IMR-90 (cell line): ENCODE measurements around the gene CYB5R4. TPM values are rescaled to one million over a fixed set of nuclear protein-coding genes. Genes with fewer than 3 reads are reported as not detected.

Experiments used
- ATAC-seq: fragments of 200-7000 bp; cut with Tn5 transposase; 2 replicates; pipeline ENCODE4 v1.9.1; 2020; ENCODE audit warnings: low read depth, mild to moderate bottlenecking, moderate library complexity
- BruUV-seq: library from RNA; stranded (reverse); fragments of 400-500 nt; replicated peaks from 2 replicates; lab custom pipeline; 2021; lab: Mats Ljungman, UMichigan
- CTCF ChIA-PET: fragments of 300-600 bp; formaldehyde crosslinking; extraction: SDS; loops from one replicate; lab custom pipeline; 2021; ENCODE audit warnings: antibody characterized with exemption; lab: Yijun Ruan, JAX
- POLR2A ChIA-PET: fragments of 300-600 bp; sonication (Branson Sonifier 250); formaldehyde crosslinking; loops from one replicate; lab custom pipeline; 2022; ENCODE audit warnings: antibody characterized with exemption; ENCODE audit not compliant: unreplicated experiment; lab: Charles Lee
- DNase-seq: peaks from one replicate; pipeline ENCODE4 v3.0.0; 2013
- H2AFZ ChIP-seq: replicated peaks from 2 replicates; pipeline ENCODE3; 2013; ENCODE audit warnings: low read length, mild to moderate bottlenecking; ENCODE audit not compliant: poor library complexity
- H2AK5ac ChIP-seq: 2 replicates; pipeline ENCODE4 v1.6.1; 2013; ENCODE audit warnings: low read depth, low read length, inconsistent platforms
- H2AK9ac ChIP-seq: replicated peaks from 2 replicates; pipeline ENCODE3; 2013; ENCODE audit warnings: mild to moderate bottlenecking, low read depth, low read length, moderate library complexity; ENCODE audit not compliant: poor library complexity
- H2BK120ac ChIP-seq: 2 replicates; pipeline ENCODE4 v1.6.1; 2013; ENCODE audit warnings: low read depth, low read length, inconsistent platforms
- H2BK15ac ChIP-seq: 3 replicates; pipeline ENCODE4 v1.6.1; 2013; ENCODE audit warnings: low read depth, low read length, inconsistent platforms
- H2BK20ac ChIP-seq: 2 replicates; pipeline ENCODE4 v1.6.1; 2013; ENCODE audit warnings: low read depth, mild to moderate bottlenecking, inconsistent platforms, low read length, moderate library complexity
- H2BK5ac ChIP-seq: 2 replicates; pipeline ENCODE4 v1.6.1; 2013; ENCODE audit warnings: mild to moderate bottlenecking, low read depth, low read length, inconsistent platforms; ENCODE audit not compliant: poor library complexity, severe bottlenecking
- H3K14ac ChIP-seq: replicated peaks from 2 replicates; pipeline ENCODE4 v1.6.1; 2013; ENCODE audit warnings: low read depth, low read length, inconsistent platforms
- H3K18ac ChIP-seq: 2 replicates; pipeline ENCODE4 v1.6.1; 2013; ENCODE audit warnings: low read depth, low read length, control low read depth
- H3K23ac ChIP-seq: 2 replicates; pipeline ENCODE4 v1.6.1; 2013; ENCODE audit warnings: low read depth, low read length, inconsistent platforms
- H3K27ac ChIP-seq: 2 replicates; pipeline ENCODE4 v1.5.1; 2013; ENCODE audit warnings: mild to moderate bottlenecking, control low read depth, low read length; ENCODE audit not compliant: insufficient read depth
- H3K27me3 ChIP-seq: 2 replicates; pipeline ENCODE4 v1.6.1; 2013; ENCODE audit warnings: low read length; ENCODE audit not compliant: control insufficient read depth, insufficient read depth
- H3K36me3 ChIP-seq: 2 replicates; pipeline ENCODE4 v1.6.1; 2013; ENCODE audit warnings: low read length, mixed read lengths; ENCODE audit not compliant: control insufficient read depth, insufficient read depth
- H3K4ac ChIP-seq: 2 replicates; pipeline ENCODE4 v1.6.1; 2013; ENCODE audit warnings: low read depth, low read length, inconsistent platforms
- H3K4me1 ChIP-seq: 2 replicates; pipeline ENCODE4 v1.6.1; 2013; ENCODE audit warnings: low read length, mixed read lengths; ENCODE audit not compliant: control insufficient read depth, insufficient read depth
- H3K4me2 ChIP-seq: 2 replicates; pipeline ENCODE4 v1.6.1; 2013; ENCODE audit warnings: low read depth, mild to moderate bottlenecking, control low read depth, low read length, moderate library complexity
- H3K4me3 ChIP-seq: 2 replicates; pipeline ENCODE4 v1.5.1; 2013; ENCODE audit warnings: low read depth, mild to moderate bottlenecking, control low read depth, low read length, moderate library complexity; ENCODE audit not compliant: insufficient read depth
- H3K56ac ChIP-seq: 2 replicates; pipeline ENCODE4 v1.6.1; 2013; ENCODE audit warnings: low read length, inconsistent platforms; ENCODE audit not compliant: insufficient read depth; ENCODE audit errors: extremely low read depth
- H3K79me1 ChIP-seq, 2 experiments: 2 replicates each; pipeline ENCODE4 v1.6.1; 2013; ENCODE audit warnings: low read length in 2 of 2, inconsistent platforms in 1 of 2, low read depth in 1 of 2
- H3K9ac ChIP-seq: 2 replicates; pipeline ENCODE4 v1.6.1; 2013; ENCODE audit warnings: low read depth, low read length, control low read depth
- H3K9me1 ChIP-seq: 2 replicates; pipeline ENCODE4 v1.6.1; 2013; ENCODE audit warnings: low read length, inconsistent platforms; ENCODE audit not compliant: insufficient read depth
- H3K9me3 ChIP-seq: 2 replicates; pipeline ENCODE4 v1.6.1; 2013; ENCODE audit warnings: low read length; ENCODE audit not compliant: control insufficient read depth, insufficient read depth
- H4K20me1 ChIP-seq: 2 replicates; pipeline ENCODE4 v1.6.1; 2013; ENCODE audit warnings: low read length, inconsistent platforms; ENCODE audit not compliant: insufficient read depth
- H4K5ac ChIP-seq: 2 replicates; pipeline ENCODE4 v1.6.1; 2013; ENCODE audit warnings: mild to moderate bottlenecking, low read depth, low read length, control low read depth
- H4K8ac ChIP-seq, 2 experiments: 2 replicates each; pipeline ENCODE4 v1.6.1; 2013; ENCODE audit warnings: low read depth in 2 of 2, low read length in 2 of 2, control low read depth in 1 of 2, inconsistent platforms in 1 of 2
- H4K91ac ChIP-seq: 2 replicates; pipeline ENCODE4 v1.6.1; 2013; ENCODE audit warnings: low read depth, low read length, inconsistent platforms; ENCODE audit not compliant: insufficient read depth
- CHD1 ChIP-seq: IDR thresholded peaks from 2 replicates; pipeline ENCODE4 v1.6.1; 2012; ENCODE audit warnings: low read depth, low read length, improper control_type of control experiment
- MXI1 ChIP-seq: IDR thresholded peaks from 2 replicates; pipeline ENCODE4 v1.6.1; 2012; ENCODE audit warnings: low read depth, mild to moderate bottlenecking, low read length, moderate library complexity, borderline replicate concordance
- dilution Hi-C: fragments of 300-500 bp; cut with HindIII; formaldehyde crosslinking; loops from one replicate; pipeline ENCODE4 v1.14.3; 2018; ENCODE audit warnings: low sequenced_read_pairs; ENCODE audit not compliant: unreplicated experiment
- in situ Hi-C: fragments of 300-500 bp; cut with MboI; formaldehyde crosslinking; loops from 3 replicates; pipeline ENCODE4 v1.14.3; 2019; ENCODE audit warnings: low sequenced_read_pairs, inconsistent platforms, mixed read lengths
- intact Hi-C: fragments of 100-400 bp; cut with micrococcal nuclease; formaldehyde crosslinking; loops from 2 replicates; pipeline ENCODE4 v1.10.0; 2022
- polyA plus RNA-seq, 3 experiments: library from polyadenylated mRNA; depleted of rRNA; stranded (reverse); fragments of >200 nt; gene quantifications; 2 replicates each; pipeline ENCODE4 v1.2.3, GENCODE V29; 2012; ENCODE audit warnings: low replicate concordance in 1 of 3
- total RNA-seq: library from RNA; depleted of rRNA; stranded (reverse); fragments of >200 nt; gene quantifications from 2 replicates; pipeline ENCODE4 v1.2.3, GENCODE V29; 2012

CYB5R4 gene
- total and polyA plus RNA-seq, 2 of the 4 experiments (the other 2 are of a cell fraction) = 3.2 to 6.1 TPM

DNA sequence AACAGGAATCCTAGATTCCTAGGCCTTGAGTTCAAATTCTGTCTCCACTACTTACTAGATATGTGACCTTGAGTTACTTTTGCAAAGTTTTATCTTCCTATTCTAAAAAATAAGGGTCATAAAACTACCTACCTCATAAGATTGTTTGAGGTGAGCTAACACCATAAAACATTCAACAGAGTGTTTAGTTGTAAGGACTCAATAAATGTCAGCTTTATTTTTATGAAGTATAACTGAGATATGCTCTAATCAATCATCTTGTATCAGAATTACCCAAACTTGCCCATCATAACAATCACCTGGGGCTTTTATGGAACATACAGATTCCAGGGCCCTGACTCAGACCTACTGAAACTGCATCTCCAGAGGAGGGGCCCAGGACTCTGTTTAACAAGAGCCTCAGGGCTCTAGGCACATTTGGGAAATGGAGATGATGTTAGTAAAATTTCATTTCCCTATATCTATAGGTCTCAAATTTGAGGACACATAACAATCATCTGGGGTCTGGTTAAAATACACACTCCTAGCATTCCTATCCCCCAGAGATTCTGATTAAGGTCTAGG is 138.6 kb downstream of the CYB5R4 start:
- CTCF ChIA-PET = no interaction called here
- no peak for ATAC-seq
- no peak for DNase-seq

More for the DNA sequence above, 138.6 kb downstream of the CYB5R4 start:
- BruUV-seq = no TSS peak
- H3K14ac ChIP-seq = no peak overlapping the region
- dilution Hi-C loops = no loop called here
- H3K36me3 ChIP-seq = no peaks in the 10 kb centered on the region
- no peak overlapping the region for H2BK20ac ChIP-seq
- no peak overlapping the region for H3K4ac ChIP-seq
- H3K79me1 ChIP-seq = no peaks in the 10 kb centered on the region
- H3K9ac ChIP-seq = no peak overlapping the region
- H2BK15ac ChIP-seq = no peak overlapping the region
- no peak overlapping the region for H2BK5ac ChIP-seq
- no peak overlapping the region for H4K5ac ChIP-seq
- no peak for TF ChIP-seq CHD1
- no peak for TF ChIP-seq MXI1
- H2BK120ac ChIP-seq = no peak overlapping the region
- no peaks in the 10 kb centered on the region for H3K9me1 ChIP-seq
- H4K20me1 ChIP-seq = no peaks in the 10 kb centered on the region
- H2AK5ac ChIP-seq = no peak overlapping the region
- H4K91ac ChIP-seq = no peak overlapping the region
- intact Hi-C loops = no loop called here
- no peak overlapping the region for H3K4me2 ChIP-seq
- no peak overlapping the region for H3K4me3 ChIP-seq
- no peak overlapping the region for H2AFZ ChIP-seq
- no peak overlapping the region for H4K8ac ChIP-seq
- POLR2A ChIA-PET = interaction anchor here (0.6 kb wide), 1 partner anchor 150 kb away, joined by 18 read pairs; no protein-coding TSS in a partner anchor
- peaks cover 2% of the 10 kb centered on the region; the same call in 1 of the 2 replicates for H3K27me3 ChIP-seq
- in situ Hi-C loops = no loop called here
- no peak overlapping the region for H3K56ac ChIP-seq
- H3K23ac ChIP-seq = no peak overlapping the region
- H2AK9ac ChIP-seq = no peak overlapping the region
- H3K27ac ChIP-seq = no peak overlapping the region
- H3K4me1 ChIP-seq = no peaks in the 10 kb centered on the region
- no peaks in the 10 kb centered on the region for H3K9me3 ChIP-seq
- H3K18ac ChIP-seq = no peak overlapping the region
